CD14-positive monocyte (primary cell): ENCODE measurements around the gene PANK2. TPM values are rescaled to one million over a fixed set of nuclear protein-coding genes. Genes with fewer than 3 reads are reported as not detected.

Experiments used
- DNase-seq, 3 donors: peaks; one replicate each; pipeline ENCODE4 v3.0.0-alpha.2; 2011 to 2022
- H2AFZ ChIP-seq: 2 replicates; pipeline ENCODE4 v1.6.0; 2012; ENCODE audit warnings: mild to moderate bottlenecking, low read depth, low read length, inconsistent platforms; ENCODE audit not compliant: insufficient read depth, poor library complexity, severe bottlenecking
- H3K27ac ChIP-seq, 2 donors: 1 replicate in 1 of 2; 2 replicates in 1 of 2; pipeline ENCODE4 v1.5.1; 2012 to 2013; ENCODE audit warnings: low read length in 2 of 2, control low read depth in 1 of 2, inconsistent platforms in 1 of 2, low read depth in 1 of 2, mild to moderate bottlenecking in 1 of 2
- H3K27me3 ChIP-seq, 2 donors: one replicate each; pipeline versions ENCODE4 v1.6.0 to v1.6.1; 2011 to 2013; ENCODE audit warnings: low read length in 2 of 2; ENCODE audit not compliant: control insufficient read depth in 2 of 2, insufficient read depth in 2 of 2
- H3K36me3 ChIP-seq, 2 donors: replicated peaks in 1 of 2; 1 replicate in 1 of 2; 2 replicates in 1 of 2; pipeline versions ENCODE4 v1.5.1 to v1.6.1; 2012 to 2013; ENCODE audit warnings: low read length in 2 of 2, control low read depth in 1 of 2, inconsistent platforms in 1 of 2, mild to moderate bottlenecking in 1 of 2; ENCODE audit not compliant: insufficient read depth in 2 of 2, control insufficient read depth in 1 of 2
- H3K4me1 ChIP-seq, 2 donors: 1 replicate in 1 of 2; 2 replicates in 1 of 2; pipeline versions ENCODE4 v1.5.1 to v1.6.1; 2012 to 2013; ENCODE audit warnings: low read length in 2 of 2, control low read depth in 1 of 2, inconsistent platforms in 1 of 2, mild to moderate bottlenecking in 1 of 2, moderate library complexity in 1 of 2; ENCODE audit not compliant: insufficient read depth in 2 of 2, control insufficient read depth in 1 of 2
- H3K4me2 ChIP-seq: replicated peaks from 2 replicates; pipeline ENCODE3; 2012; ENCODE audit warnings: low read length, moderate library complexity, mild to moderate bottlenecking; ENCODE audit not compliant: poor library complexity, severe bottlenecking; ENCODE audit errors: extremely low read depth
- H3K4me3 ChIP-seq, 3 experiments: fragments of 200-600 bp in 1 of 3; sonication (generic) in 1 of 3; replicated peaks in 1 of 3; 1 replicate in 2 of 3; 2 replicates in 1 of 3; pipeline ENCODE4 v1.5.1; 2011 to 2013; ENCODE audit warnings: low read length in 3 of 3, mild to moderate bottlenecking in 3 of 3, control low read depth in 2 of 3, low read depth in 2 of 3, inconsistent platforms in 1 of 3, moderate library complexity in 1 of 3
- H3K79me2 ChIP-seq: 2 replicates; pipeline ENCODE4 v1.6.0; 2012; ENCODE audit warnings: mild to moderate bottlenecking, control low read depth, inconsistent platforms, low read length, moderate library complexity; ENCODE audit not compliant: insufficient read depth
- H3K9ac ChIP-seq: 2 replicates; pipeline ENCODE4 v1.6.0; 2017; ENCODE audit warnings: low read length, mild to moderate bottlenecking; ENCODE audit not compliant: insufficient read depth, poor library complexity, severe bottlenecking
- H3K9me3 ChIP-seq, 2 donors: replicated peaks in 1 of 2; 1 replicate in 1 of 2; 2 replicates in 1 of 2; pipeline versions ENCODE4 v1.5.1 to v1.6.1; 2012 to 2013; ENCODE audit warnings: low read length in 2 of 2, control low read depth in 1 of 2; ENCODE audit not compliant: control insufficient read depth in 1 of 2, insufficient read depth in 1 of 2
- H4K20me1 ChIP-seq: 2 replicates; pipeline ENCODE4 v1.6.0; 2012; ENCODE audit warnings: mild to moderate bottlenecking, low read length, control low read depth, moderate library complexity; ENCODE audit not compliant: insufficient read depth
- H3K27ac Mint-ChIP-seq, 7 donors: one replicate each; pipeline ENCODE4 v1.8.0; 2020; ENCODE audit warnings: mild to moderate bottlenecking in 7 of 7, mixed read lengths in 7 of 7, moderate library complexity in 6 of 7, inconsistent platforms in 2 of 7
- H3K27me3 Mint-ChIP-seq, 3 donors: one replicate each; pipeline ENCODE4 v1.8.0; 2021 to 2022; ENCODE audit warnings: low read depth in 3 of 3, mild to moderate bottlenecking in 3 of 3, mixed read lengths in 3 of 3, moderate library complexity in 3 of 3, inconsistent platforms in 1 of 3
- H3K36me3 Mint-ChIP-seq, 2 donors: one replicate each; pipeline ENCODE4 v1.8.0; 2020; ENCODE audit warnings: mixed read lengths in 2 of 2, inconsistent platforms in 1 of 2, mild to moderate bottlenecking in 1 of 2
- H3K4me1 Mint-ChIP-seq: one replicate; pipeline ENCODE4 v1.8.0; 2020; ENCODE audit warnings: mild to moderate bottlenecking, mixed read lengths
- H3K4me3 Mint-ChIP-seq, 2 donors: one replicate each; pipeline ENCODE4 v1.8.0; 2020; ENCODE audit warnings: mild to moderate bottlenecking in 2 of 2, mixed read lengths in 2 of 2, moderate library complexity in 1 of 2
- H3K9me3 Mint-ChIP-seq, 7 donors: one replicate each; pipeline ENCODE4 v1.8.0; 2020 to 2022; ENCODE audit warnings: mixed read lengths in 7 of 7, mild to moderate bottlenecking in 6 of 7, moderate library complexity in 6 of 7, inconsistent platforms in 2 of 7
- CTCF ChIP-seq: fragments of 200-600 bp; IDR thresholded peaks from one replicate; pipeline ENCODE4 v1.8.0; 2022; ENCODE audit warnings: antibody characterized with exemption, mild to moderate bottlenecking
- WGBS: methylation state at CpG from one replicate; pipeline ENCODE4 v1.1.5; 2013; ENCODE audit warnings: missing lambda C conversion rate; ENCODE audit not compliant: insufficient coverage; 5-methylcytosine and 5-hydroxymethylcytosine counted together
- intact Hi-C, 2 donors: fragments of 100-400 bp; cut with micrococcal nuclease; formaldehyde crosslinking; loops; one replicate each; pipeline versions ENCODE4 v1.15.0 to v1.15.1; 2023
- polyA plus RNA-seq, 3 donors: library from polyadenylated mRNA; depleted of rRNA in 1 of 3; unstranded in 2 of 3; stranded (reverse) in 1 of 3; fragments of 300-500 nt in 2 of 3; fragments of >200 nt in 1 of 3; fragmentation: Illumina TruSeq in 2 of 3; gene quantifications; 1 replicate in 2 of 3; 2 replicates in 1 of 3; pipeline ENCODE4 v1.2.3, GENCODE V29; 2012 to 2021
- small RNA-seq: library from RNA; depleted of rRNA; stranded (forward); fragments of <200 nt; gene quantifications from one replicate; pipeline ENCODE3, GENCODE V24; 2012; ENCODE audit warnings: low read depth; ENCODE audit not compliant: insufficient read length

PANK2 gene
- polyA plus RNA-seq, 3 donors: 36.8 to 65.7 (median 48.0) TPM

GRCh38 chr20:3973705-3974104 lies 84.5 kb downstream of the PANK2 start:
- peaks cover 30% of the 10 kb centered on the region for H3K4me1 Mint-ChIP-seq
- Histone ChIP-seq H3K36me3 (peaks cover 0 to 32% of the 10 kb centered on the region in 2 donors), H3K27me3 (no peaks in the 10 kb centered on the region), H3K4me2 (no peak overlapping the region), H3K9me3 (no peaks in the 10 kb centered on the region), H4K20me1 (peaks cover 67% of the 10 kb centered on the region), H3K27ac (peak overlapping the region in 1 of 2 donors; percentile 26), H3K4me3 (no peak overlapping the region), H3K4me1 (peaks cover 0 to 12% of the 10 kb centered on the region in 2 donors), H3K9ac (no peak overlapping the region), H2AFZ (no peak overlapping the region), H3K79me2 (peaks cover 100% of the 10 kb centered on the region)
- H3K27ac Mint-ChIP-seq: peak overlapping the region in 4 of 7 donors; percentile 47 to 83 (median 64)
- peaks cover 22 to 54% of the 10 kb centered on the region in 2 donors for H3K36me3 Mint-ChIP-seq
- H3K27me3 Mint-ChIP-seq: no peaks in the 10 kb centered on the region
- no peak overlapping the region for H3K4me3 Mint-ChIP-seq
- peaks cover 0 to 2% (median 0%) of the 10 kb centered on the region in 7 donors for H3K9me3 Mint-ChIP-seq
- DNase-seq: no peak
- no CpG with 5 or more reads among the region's 2 CpGs for WGBS
- no peak for TF ChIP-seq CTCF
- intact Hi-C loops: no loop called here

- Histone ChIP-seq H3K9ac (no peak overlapping the region), H3K27ac (no peak overlapping the region), H3K36me3 (peaks cover 0 to 12% of the 10 kb centered on the region in 2 donors), H3K79me2 (peaks cover 100% of the 10 kb centered on the region), H4K20me1 (peaks cover 43% of the 10 kb centered on the region), H3K4me3 (no peak overlapping the region), H3K4me1 (peaks cover 13 to 21% of the 10 kb centered on the region in 2 donors), H3K4me2 (no peak overlapping the region), H2AFZ (no peak overlapping the region), H3K9me3 (no peaks in the 10 kb centered on the region), H3K27me3 (no peaks in the 10 kb centered on the region)
- Mint-ChIP-seq H3K4me3 (no peak overlapping the region), H3K4me1 (peaks cover 39% of the 10 kb centered on the region), H3K36me3 (peaks cover 18 to 30% of the 10 kb centered on the region in 2 donors), H3K9me3 (peaks cover 0 to 2% (median 0%) of the 10 kb centered on the region in 7 donors), H3K27me3 (no peaks in the 10 kb centered on the region), H3K27ac (no peak overlapping the region)
- WGBS: no CpG with 5 or more reads among the region's 2 CpGs
- intact Hi-C loops: no loop called here
- TF ChIP-seq CTCF: no peak
- no peak for DNase-seq
These were observed 87.3 kb downstream of the PANK2 start for GRCh38 chr20:3976511-3976910.

Small RNA genes within 50 kb of the gene (small RNA-seq; reads per million reads assigned to genes)
- gene MIR103A2: 38.5 reads per million, percentile 92 among the genes with 10 or more reads in this experiment

Other genes with a start within 250 kb of the PANK2 start
- not detected for gene GFRA4, start 226.0 kb upstream of the PANK2 start, polyA plus RNA-seq
- not detected for gene ADAM33, start 207.4 kb upstream of the PANK2 start, polyA plus RNA-seq
- 10 to 100 TPM in 1 of 3 donors, 1 to 10 TPM in 2; 1.6 to 23.5 (median 2.5) TPM for gene SIGLEC1, start 176.8 kb upstream of the PANK2 start, polyA plus RNA-seq
- gene HSPA12B, start 156.7 kb upstream of the PANK2 start, polyA plus RNA-seq: not detected
- gene ADISSP, start 121.6 kb upstream of the PANK2 start, polyA plus RNA-seq: 10 to 100 TPM; 59.6 to 78.5 (median 68.5) TPM
- under 1 TPM in 1 of 3 donors, not detected in 2; 0.09 TPM for gene SPEF1, start 107.9 kb upstream of the PANK2 start, polyA plus RNA-seq
- gene CENPB, start 102.6 kb upstream of the PANK2 start, polyA plus RNA-seq: 10 to 100 TPM in 1 of 3 donors, 1 to 10 TPM in 2; 1.1 to 18.9 (median 1.4) TPM
- 10 to 100 TPM in 1 of 3 donors, 1 to 10 TPM in 2; 3.6 to 35.6 (median 4.0) TPM for gene CDC25B, start 93.1 kb upstream of the PANK2 start, polyA plus RNA-seq
- gene AP5S1, start 68.8 kb upstream of the PANK2 start, polyA plus RNA-seq: 10 to 100 TPM in 1 of 3 donors, 1 to 10 TPM in 2; 6.6 to 10.8 (median 8.6) TPM
- 10 to 100 TPM in 1 of 3 donors, 1 to 10 TPM in 2; 1.8 to 16.6 (median 3.2) TPM for gene MAVS, start 42.6 kb upstream of the PANK2 start, polyA plus RNA-seq
- 10 to 100 TPM; 18.6 to 36.2 (median 24.3) TPM for gene RNF24, start 126.2 kb downstream of the PANK2 start, polyA plus RNA-seq